Spleen (tissue), 11 donors: ENCODE data around the gene VWF. TPM values are rescaled to one million over a fixed set of nuclear protein-coding genes. Genes with fewer than 3 reads are reported as not detected.
"Not testable (repeated sequence)": the region's sequence is repeated elsewhere in the genome, so short reads cannot be mapped to it uniquely, and the experiment has no call there.

Source experiments
- DNase-seq: peaks from one replicate; pipeline ENCODE4 v3.0.0-alpha.2; 2020
- H3K27ac ChIP-seq, 8 donors: fragments of 200-600 bp; sonication (generic) in 7 of 8; 1 replicate in 4 of 8; 2 replicates in 4 of 8; pipeline versions ENCODE4 v1.5.0 to v1.8.0; 2016 to 2021; ENCODE audit warnings: inconsistent platforms in 4 of 8, mild to moderate bottlenecking in 4 of 8, moderate library complexity in 1 of 8
- H3K27me3 ChIP-seq, 7 donors: fragments of 200-600 bp; sonication (generic) in 6 of 7; replicated peaks in 1 of 7; 1 replicate in 4 of 7; 2 replicates in 3 of 7; pipeline versions ENCODE4 v1.5.0 to v1.8.0; 2016 to 2021; ENCODE audit warnings: inconsistent platforms in 3 of 7, mild to moderate bottlenecking in 1 of 7
- H3K36me3 ChIP-seq, 6 donors: fragments of 200-600 bp; sonication (generic) in 5 of 6; 1 replicate in 4 of 6; 2 replicates in 2 of 6; pipeline versions ENCODE4 v1.5.0 to v1.8.0; 2016 to 2021; ENCODE audit warnings: inconsistent platforms in 2 of 6
- H3K4me1 ChIP-seq, 6 donors: fragments of 200-600 bp; sonication (generic) in 5 of 6; 1 replicate in 3 of 6; 2 replicates in 3 of 6; pipeline versions ENCODE4 v1.5.0 to v1.8.0; 2016 to 2021; ENCODE audit warnings: inconsistent platforms in 3 of 6
- H3K4me3 ChIP-seq, 8 donors: fragments of 200-600 bp; sonication (generic) in 7 of 8; 1 replicate in 4 of 8; 2 replicates in 4 of 8; pipeline versions ENCODE4 v1.5.0 to v1.8.0; 2016 to 2021; ENCODE audit warnings: inconsistent platforms in 4 of 8, mild to moderate bottlenecking in 4 of 8, moderate library complexity in 2 of 8
- H3K9me3 ChIP-seq, 8 donors: fragments of 200-600 bp; sonication (generic) in 7 of 8; 1 replicate in 4 of 8; 2 replicates in 4 of 8; pipeline versions ENCODE4 v1.5.0 to v1.8.0; 2016 to 2021; ENCODE audit warnings: inconsistent platforms in 4 of 8
- CTCF ChIP-seq, 11 experiments: fragments of 200-600 bp in 7 of 11; fragments of 450-650 bp in 4 of 11; sonication (generic) in 4 of 11; IDR thresholded peaks in 8 of 11; conservative IDR thresholded peaks in 3 of 11; 1 replicate in 7 of 11; 2 replicates in 4 of 11; pipeline versions ENCODE4 v1.4.0 to v1.8.0; 2016 to 2021; ENCODE audit warnings: antibody characterized with exemption in 11 of 11, inconsistent platforms in 4 of 11, mild to moderate bottlenecking in 1 of 11
- POLR2A ChIP-seq, 3 donors: fragments of 450-650 bp; IDR thresholded peaks; one replicate each; pipeline ENCODE4 v1.5.1; 2017; ENCODE audit warnings: antibody characterized with exemption in 3 of 3, mild to moderate bottlenecking in 1 of 3
- POLR2AphosphoS5 ChIP-seq, 3 donors: sonication (generic); formaldehyde crosslinking; IDR thresholded peaks; one replicate each; pipeline ENCODE4 v1.5.1; 2017; ENCODE audit warnings: antibody characterized with exemption in 3 of 3
- WGBS, 5 donors: extraction: QIAGEN DNeasy Blood & Tissue Kit in 3 of 5; methylation state at CpG; one replicate each; pipeline versions ENCODE4 v1.1.5 to v1.1.7; 2013 to 2018; 5-methylcytosine and 5-hydroxymethylcytosine counted together
- intact Hi-C: fragments of 100-400 bp; cut with DNase I; formaldehyde crosslinking; loops from one replicate; pipeline ENCODE4 v1.15.0; 2023; ENCODE audit warnings: low total_unique reads
- polyA plus RNA-seq, 3 donors: library from polyadenylated mRNA; stranded (reverse); fragments of 200-250 nt; gene quantifications; one replicate each; pipeline ENCODE4 v1.2.1, GENCODE V29; 2013
- total RNA-seq, 7 donors: library from RNA; depleted of rRNA in 3 of 7; stranded (reverse); fragments of >200 nt in 3 of 7; fragmentation: NEBNext Ultra II Directional in 4 of 7; extraction: Animal tissue kit (Norgen Biotek cat#: 25700) in 4 of 7; gene quantifications; one replicate each; pipeline versions ENCODE4 v1.1.0 to v1.2.1, GENCODE V29; 2016 to 2021
- donor health status: healthy with polysubstance abuse.
- donor health status: DM: no; HTN: no; CAD: no; lungs with moderate emphysema.
- donor health status: DM: no; HTN: no; CAD: no.
- donor health status: Bipolar disorder and iron deficiency.
- donor health status: healthy.
- donor health status: DM: no; HTN: no; CAD: no.
- donor health status: DM: yes; HTN: yes; CAD: no.

Gene VWF
- total and polyA plus RNA-seq, 10 donors = 12.9 to 957 (median 321) TPM

GRCh38 chr12:6163416-6164060 is 39.1 kb upstream of the VWF start:
- peak; percentile 69 for DNase-seq
- TF ChIP-seq CTCF (IDR thresholded peaks at IDR 0.05 in 8 of 11, conservative IDR thresholded peaks at IDR 0.05 in 3 of 11) (no peak), POLR2A (IDR thresholded peaks at IDR 0.05) (no peak), POLR2AphosphoS5 (IDR thresholded peaks at IDR 0.05) (no peak)
- Histone ChIP-seq H3K27me3 (peaks cover 0 to 6% (median 0%) of the 10 kb centered on the region in 7 donors), H3K4me3 (no peak overlapping the region), H3K4me1 (peaks cover 5 to 26% (median 17%) of the 10 kb centered on the region in 6 donors), H3K36me3 (no peaks in the 10 kb centered on the region), H3K27ac (no peak overlapping the region), H3K9me3 (no peaks in the 10 kb centered on the region)
- intact Hi-C loops = no loop called here
- WGBS, 5 donors = 79 to 95% (median 90%) methylated on average over 5 to 8 of the region's 8 CpGs

GRCh38 chr12:6161124-6161882 is 36.8 kb upstream of the VWF start:
- H3K27ac ChIP-seq = peak overlapping the region in 1 of 8 donors; percentile 1
- peak; percentile 69 for DNase-seq

GRCh38 chr12:6160049-6160649 is 35.7 kb upstream of the VWF start:
- intact Hi-C loops, H3K36me3 ChIP-seq, H3K27ac ChIP-seq, H3K4me3 ChIP-seq, H3K27me3 ChIP-seq, H3K4me1 ChIP-seq, H3K9me3 ChIP-seq: not testable (repeated sequence)
- DNase-seq = peak; percentile 24
- WGBS, 5 donors = 68 to 80% (median 79%) methylated on average over 19 of the region's 19 CpGs

More at GRCh38 chr12:6161124-6161882, 36.8 kb upstream of the VWF start:
- no peaks in the 10 kb centered on the region for H3K36me3 ChIP-seq
- intact Hi-C loops = no loop called here
- peaks cover 0 to 6% (median 0%) of the 10 kb centered on the region in 7 donors for H3K27me3 ChIP-seq
- no peak overlapping the region for H3K4me3 ChIP-seq
- H3K9me3 ChIP-seq = no peaks in the 10 kb centered on the region
- H3K4me1 ChIP-seq = peaks cover 0 to 6% (median 3%) of the 10 kb centered on the region in 6 donors
- no peak for TF ChIP-seq POLR2A (IDR thresholded peaks at IDR 0.05)
- no peak for TF ChIP-seq CTCF (IDR thresholded peaks at IDR 0.05 in 8 of 11, conservative IDR thresholded peaks at IDR 0.05 in 3 of 11)
- peak in 1 of 3 donors; percentile 25 for TF ChIP-seq POLR2AphosphoS5 (IDR thresholded peaks at IDR 0.05)
- WGBS, 5 donors = 49 to 58% (median 52%) methylated on average over 16 of the region's 16 CpGs

GRCh38 chr12:6159166-6160011 is 34.9 kb upstream of the VWF start:
- H3K36me3 ChIP-seq, H3K27me3 ChIP-seq, H3K4me1 ChIP-seq, H3K4me3 ChIP-seq, intact Hi-C loops, H3K9me3 ChIP-seq, H3K27ac ChIP-seq: not testable (repeated sequence)
- DNase-seq = peak; percentile 67
- 92 to 96% (median 93%) methylated on average over 32 to 50 of the region's 50 CpGs for WGBS, 5 donors
